ENCODE data around the gene CLDN22.

DNA sequence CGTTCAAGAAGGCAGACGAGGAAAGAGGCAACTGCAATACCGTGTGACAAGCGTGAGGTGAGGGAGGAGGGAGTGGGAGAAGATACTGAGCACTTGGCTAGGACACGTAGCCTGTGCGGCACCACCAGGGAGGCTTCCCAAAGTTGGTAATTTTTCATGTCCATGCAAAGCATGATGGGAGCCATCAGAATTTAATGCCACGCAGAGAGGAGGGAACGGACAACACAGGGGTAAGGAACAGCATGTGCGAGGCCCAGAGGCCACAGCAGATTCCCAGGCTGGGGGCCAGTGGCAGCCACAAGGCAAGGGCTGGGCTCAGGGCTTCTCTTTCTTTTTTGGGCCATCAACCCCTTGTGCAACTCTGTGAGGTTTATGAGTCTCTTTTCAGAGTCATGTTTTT lies 13.1 kb upstream of the CLDN22 start:
- TF ChIP-seq, protein P1, sequence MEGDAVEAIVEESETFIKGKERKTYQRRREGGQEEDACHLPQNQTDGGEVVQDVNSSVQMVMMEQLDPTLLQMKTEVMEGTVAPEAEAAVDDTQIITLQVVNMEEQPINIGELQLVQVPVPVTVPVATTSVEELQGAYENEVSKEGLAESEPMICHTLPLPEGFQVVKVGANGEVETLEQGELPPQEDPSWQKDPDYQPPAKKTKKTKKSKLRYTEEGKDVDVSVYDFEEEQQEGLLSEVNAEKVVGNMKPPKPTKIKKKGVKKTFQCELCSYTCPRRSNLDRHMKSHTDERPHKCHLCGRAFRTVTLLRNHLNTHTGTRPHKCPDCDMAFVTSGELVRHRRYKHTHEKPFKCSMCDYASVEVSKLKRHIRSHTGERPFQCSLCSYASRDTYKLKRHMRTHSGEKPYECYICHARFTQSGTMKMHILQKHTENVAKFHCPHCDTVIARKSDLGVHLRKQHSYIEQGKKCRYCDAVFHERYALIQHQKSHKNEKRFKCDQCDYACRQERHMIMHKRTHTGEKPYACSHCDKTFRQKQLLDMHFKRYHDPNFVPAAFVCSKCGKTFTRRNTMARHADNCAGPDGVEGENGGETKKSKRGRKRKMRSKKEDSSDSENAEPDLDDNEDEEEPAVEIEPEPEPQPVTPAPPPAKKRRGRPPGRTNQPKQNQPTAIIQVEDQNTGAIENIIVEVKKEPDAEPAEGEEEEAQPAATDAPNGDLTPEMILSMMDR (IDR thresholded peaks at IDR 0.05) = no peak
- no peak for TF ChIP-seq POLR2A (IDR thresholded peaks at IDR 0.05)

All from lower leg skin (tissue), 3 donors.